HepG2 (cell line): Measurements from ENCODE around the gene SERPINF2. TPM values are rescaled to one million over a fixed set of nuclear protein-coding genes. Genes with fewer than 3 reads are reported as not detected.
A peak's percentile ranks its signal among the peaks of the same experiment; 100 is the strongest.

Source experiments
- ARID3A ChIP-seq: IDR thresholded peaks from 2 replicates; pipeline ENCODE4 v1.6.1; 2012; ENCODE audit warnings: low read depth, low read length, improper control_type of control experiment
- CERS6 ChIP-seq: sonication (generic); formaldehyde crosslinking; IDR thresholded peaks from 2 replicates; pipeline ENCODE4 v1.5.0; 2020; ENCODE audit warnings: missing genetic modification reagents
- CSRNP1 ChIP-seq: sonication (generic); formaldehyde crosslinking; IDR thresholded peaks from 2 replicates; pipeline ENCODE4 v1.8.1; 2023; ENCODE audit warnings: mild to moderate bottlenecking, missing genetic modification reagents
- GTF2F1 ChIP-seq: fragments of 150-350 bp; IDR thresholded peaks from 2 replicates; pipeline ENCODE4 v1.6.1; 2014; ENCODE audit warnings: low read length
- REXO4 ChIP-seq: sonication (generic); formaldehyde crosslinking; IDR thresholded peaks from 2 replicates; pipeline ENCODE4 v1.8.0; 2022; ENCODE audit warnings: missing genetic modification reagents, mild to moderate bottlenecking, borderline replicate concordance
- SPEN ChIP-seq: sonication (generic); formaldehyde crosslinking; IDR thresholded peaks from 2 replicates; pipeline ENCODE4 v1.5.1; 2020; ENCODE audit warnings: low read depth, mild to moderate bottlenecking, missing genetic modification reagents
- SRSF9 ChIP-seq: fragments of 200-400 bp; formaldehyde crosslinking; IDR thresholded peaks from 2 replicates; pipeline ENCODE4 v1.6.1; 2018; ENCODE audit warnings: borderline replicate concordance, mild to moderate bottlenecking, low read depth, low read length; ENCODE audit not compliant: insufficient read depth, poor library complexity, severe bottlenecking
- ZBTB8A ChIP-seq: sonication (generic); formaldehyde crosslinking; IDR thresholded peaks from 2 replicates; pipeline ENCODE4 v1.4.0; 2020; ENCODE audit warnings: mild to moderate bottlenecking, low read depth, missing genetic modification reagents, borderline replicate concordance
- ZNF318 ChIP-seq: sonication (generic); formaldehyde crosslinking; IDR thresholded peaks from 2 replicates; pipeline ENCODE4 v1.4.0; 2020; ENCODE audit warnings: mild to moderate bottlenecking, missing genetic modification reagents
- ZNF563 ChIP-seq: sonication (generic); formaldehyde crosslinking; IDR thresholded peaks from 2 replicates; pipeline ENCODE4 v1.8.0; 2022; ENCODE audit warnings: mild to moderate bottlenecking, moderate library complexity, missing genetic modification reagents
- ZNF709 ChIP-seq: sonication (generic); formaldehyde crosslinking; IDR thresholded peaks from 2 replicates; pipeline ENCODE4 v1.5.0; 2020; ENCODE audit warnings: mild to moderate bottlenecking, missing genetic modification reagents
- ZNF788 ChIP-seq: sonication (generic); formaldehyde crosslinking; IDR thresholded peaks from 2 replicates; pipeline ENCODE4 v1.5.0; 2020; ENCODE audit warnings: mild to moderate bottlenecking, missing genetic modification reagents, borderline replicate concordance
- ZNF83 ChIP-seq: sonication (generic); formaldehyde crosslinking; IDR thresholded peaks from 2 replicates; pipeline ENCODE4 v1.4.0; 2020; ENCODE audit warnings: missing genetic modification reagents, mild to moderate bottlenecking, borderline replicate concordance
- ZSCAN20 ChIP-seq: sonication (generic); formaldehyde crosslinking; IDR thresholded peaks from 2 replicates; pipeline ENCODE4 v1.4.0; 2020; ENCODE audit warnings: missing genetic modification reagents, mild to moderate bottlenecking, borderline replicate concordance
- polyA plus RNA-seq, 8 experiments: library from polyadenylated mRNA; depleted of rRNA in 3 of 8; stranded (reverse) in 7 of 8; unstranded in 1 of 8; fragments of >200 nt; fragmentation: Illumina TruSeq in 4 of 8; extraction: Trizol in 4 of 8; gene quantifications; 2 replicates each; pipeline versions ENCODE4 v1.2.1 to v1.2.3, GENCODE V29; 2011 to 2016; ENCODE audit warnings: low read depth in 4 of 8, missing spikeins in 1 of 8, mixed read lengths in 1 of 8; ENCODE audit not compliant: insufficient read depth in 1 of 8
- total RNA-seq, 5 experiments: library from RNA; depleted of rRNA; stranded (reverse); fragments of >200 nt; fragmentation: Illumina TruSeq; extraction: Trizol; gene quantifications; 2 replicates each; pipeline ENCODE4 v1.2.3, GENCODE V29; 2016; ENCODE audit warnings: low read depth in 1 of 5

The SERPINF2 gene
- total and polyA plus RNA-seq, 2 of the 13 experiments (the other 11 are each of a cell fraction or from before 2014, with no cell fraction given): 309 to 548 TPM

GRCh38 chr17:1736348-1737281 lies 6.1 kb upstream of the SERPINF2 start (continued):
- TF ChIP-seq ARID3A (peak; percentile 48), ZNF563 (CRISPR knock-in tag) (peak; percentile 87), GTF2F1 (no peak), ZNF318 (0 out of 2 replicates have a peak, but pooled peaks have one; percentile 67), REXO4 (CRISPR knock-in tag) (no peak), CSRNP1 (CRISPR knock-in tag) (peak; percentile 65; the same call in 1 of the 2 replicates), ZBTB8A (CRISPR knock-in tag) (no peak), ZNF83 (no peak), ZNF709 (CRISPR knock-in tag) (peak; percentile 46; the same call in 1 of the 2 replicates), SRSF9 (no peak), ZNF788 (CRISPR knock-in tag) (peak; percentile 77; the same call in 1 of the 2 replicates), ZSCAN20 (peak; percentile 59; the same call in 1 of the 2 replicates), SPEN (CRISPR knock-in tag) (peak; percentile 81), CERS6 (CRISPR knock-in tag) (no peak)
